HUES64 (cell line): ENCODE results near the gene ARHGAP42.

Experiments used
- H3K27ac ChIP-seq: 2 replicates; pipeline ENCODE4 v1.7.0; 2013; ENCODE audit warnings: low read depth, low read length, inconsistent platforms
- H3K27me3 ChIP-seq: 2 replicates; pipeline ENCODE4 v1.6.1; 2013; ENCODE audit warnings: mild to moderate bottlenecking, low read length; ENCODE audit not compliant: insufficient read depth
- H3K36me3 ChIP-seq: 2 replicates; pipeline ENCODE4 v1.6.1; 2013; ENCODE audit warnings: mild to moderate bottlenecking, low read length; ENCODE audit not compliant: insufficient read depth
- H3K4me1 ChIP-seq: 2 replicates; pipeline ENCODE4 v1.6.1; 2013; ENCODE audit warnings: mild to moderate bottlenecking, low read length, moderate library complexity; ENCODE audit not compliant: insufficient read depth
- H3K4me3 ChIP-seq: 2 replicates; pipeline ENCODE4 v1.5.1; 2013; ENCODE audit warnings: mild to moderate bottlenecking, low read length, moderate library complexity
- H3K9ac ChIP-seq: 2 replicates; pipeline ENCODE4 v1.6.1; 2013; ENCODE audit warnings: mild to moderate bottlenecking, low read depth, low read length
- H3K9me3 ChIP-seq: 2 replicates; pipeline ENCODE4 v1.6.1; 2013; ENCODE audit warnings: low read depth, low read length; ENCODE audit not compliant: insufficient read depth
- WGBS: fragments of 150-250, 120-280 bp; methylation state at CpG from one replicate; pipeline ENCODE4 v1.1.7; 2013; ENCODE audit warnings: missing lambda C conversion rate; 5-methylcytosine and 5-hydroxymethylcytosine counted together

The ARHGAP42 gene

GRCh38 chr11:100727410-100727809 is 40.3 kb downstream of the ARHGAP42 start:
- H3K36me3 ChIP-seq, result no peaks in the 10 kb centered on the region
- no peak overlapping the region for H3K9ac ChIP-seq
- peaks cover 37% of the 10 kb centered on the region for H3K4me1 ChIP-seq
- H3K9me3 ChIP-seq, result no peaks in the 10 kb centered on the region
- H3K4me3 ChIP-seq, result no peak overlapping the region
- no peak overlapping the region; the same call in 1 of the 2 replicates for H3K27ac ChIP-seq
- WGBS, result 86% methylated on average over 9 of the region's 9 CpGs
- H3K27me3 ChIP-seq, result no peaks in the 10 kb centered on the region

DNA sequence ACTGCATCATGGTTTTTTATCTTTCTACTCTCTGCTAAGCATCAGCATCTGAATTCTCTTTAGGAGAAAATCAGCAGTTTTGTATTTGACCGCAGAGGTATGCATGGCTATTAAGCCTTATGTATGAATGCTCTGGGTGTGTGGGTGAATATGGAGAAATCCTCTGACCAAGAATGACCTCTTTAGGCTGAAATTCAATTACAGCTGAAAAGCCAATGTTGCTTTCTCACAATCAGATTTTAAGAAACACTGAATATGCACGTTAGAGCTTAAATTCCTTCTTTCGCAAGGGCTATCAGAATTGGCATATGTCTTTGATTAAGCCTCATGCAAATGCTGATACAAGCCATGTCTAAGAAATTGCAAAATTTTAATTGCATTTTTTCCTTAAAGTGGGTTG is 43.2 kb downstream of the ARHGAP42 start:
- H3K27me3 ChIP-seq, result no peaks in the 10 kb centered on the region
- no peak overlapping the region for H3K4me3 ChIP-seq
- 71% methylated on average over 3 of the region's 3 CpGs for WGBS

DNA sequence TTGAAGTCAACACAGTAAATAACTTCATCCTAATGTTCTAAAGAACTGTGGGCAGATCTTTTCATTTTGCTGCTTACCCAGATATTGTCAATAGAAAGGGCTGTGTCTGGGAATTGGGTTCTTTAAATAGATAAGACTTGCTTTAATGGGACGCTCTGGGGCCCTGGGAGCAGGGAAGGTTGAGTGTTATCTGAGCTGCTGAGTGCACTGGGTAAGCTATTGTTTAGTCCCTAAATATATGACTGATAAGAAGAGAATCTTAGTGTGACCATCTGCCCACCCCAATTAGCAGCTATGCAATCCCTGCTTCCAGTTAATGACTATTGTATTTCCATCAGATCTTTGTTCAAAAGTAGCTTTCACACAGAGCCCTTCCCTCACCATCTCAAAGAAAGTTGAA is 44.4 kb downstream of the ARHGAP42 start:
- peaks cover 44% of the 10 kb centered on the region for H3K4me1 ChIP-seq
- no peak overlapping the region for H3K27ac ChIP-seq
- H3K4me3 ChIP-seq, result no peak overlapping the region
- no peaks in the 10 kb centered on the region for H3K27me3 ChIP-seq
- H3K9ac ChIP-seq, result no peak overlapping the region
- WGBS, result 67% methylated on average over 1 of the region's 1 CpG
- H3K9me3 ChIP-seq, result no peaks in the 10 kb centered on the region
- H3K36me3 ChIP-seq, result no peaks in the 10 kb centered on the region

More for the DNA sequence above, 43.2 kb downstream of the ARHGAP42 start:
- peak overlapping the region; percentile 0; the same call in 1 of the 2 replicates for H3K27ac ChIP-seq
- no peaks in the 10 kb centered on the region for H3K36me3 ChIP-seq
- H3K9ac ChIP-seq, result no peak overlapping the region
- no peaks in the 10 kb centered on the region for H3K9me3 ChIP-seq
- H3K4me1 ChIP-seq, result peaks cover 41% of the 10 kb centered on the region

- Histone ChIP-seq H3K4me1 (peaks cover 37% of the 10 kb centered on the region), H3K27me3 (no peaks in the 10 kb centered on the region), H3K9me3 (peaks cover 4% of the 10 kb centered on the region; the same call in 1 of the 2 replicates), H3K9ac (no peak overlapping the region), H3K4me3 (no peak overlapping the region), H3K36me3 (no peaks in the 10 kb centered on the region), H3K27ac (no peak overlapping the region)
These were observed 45.9 kb downstream of the ARHGAP42 start for GRCh38 chr11:100732949-100733348.

DNA sequence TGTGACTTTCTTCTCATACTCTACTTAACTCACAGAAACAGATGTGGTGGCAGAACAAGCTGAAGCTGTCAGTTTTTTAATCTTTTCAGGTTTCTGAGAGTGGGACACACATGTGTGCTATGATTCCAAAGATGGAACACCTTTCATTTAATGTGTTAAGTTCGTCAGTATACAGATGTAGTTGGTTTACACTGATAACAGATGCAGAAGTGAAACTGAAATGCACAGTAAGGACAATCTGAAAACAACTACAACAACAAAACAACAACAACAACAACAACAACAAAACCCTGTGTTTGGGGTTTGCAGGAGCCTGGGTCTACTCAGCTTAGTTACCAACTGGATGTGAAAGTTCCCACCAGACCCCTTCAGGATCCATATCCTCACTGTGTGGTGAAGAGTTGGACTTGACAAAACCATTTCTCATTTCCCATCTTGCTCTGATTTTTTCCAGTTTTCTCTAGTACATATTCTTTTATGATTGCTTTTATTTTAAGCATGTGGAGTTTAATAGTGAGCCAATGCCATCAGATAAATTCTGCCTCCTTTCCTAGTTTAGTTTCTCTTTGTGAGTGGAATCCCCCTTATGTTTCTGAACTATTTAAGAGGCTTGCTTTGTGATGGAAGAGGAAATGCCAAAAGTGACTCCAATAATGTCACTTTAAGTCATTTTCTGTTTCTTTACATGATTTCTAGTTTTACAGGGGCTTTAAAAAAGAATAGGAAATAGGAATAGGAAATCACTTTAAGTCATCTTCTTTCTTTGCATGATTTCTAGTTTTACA is 47.8 kb downstream of the ARHGAP42 start:
- WGBS, result 92% methylated on average over 1 of the region's 1 CpG
- Histone ChIP-seq H3K4me3 (no peak overlapping the region), H3K27ac (no peak overlapping the region), H3K36me3 (no peaks in the 10 kb centered on the region), H3K27me3 (no peaks in the 10 kb centered on the region), H3K4me1 (peaks cover 51% of the 10 kb centered on the region), H3K9me3 (peaks cover 4% of the 10 kb centered on the region; the same call in 1 of the 2 replicates), H3K9ac (no peak overlapping the region)

GRCh38 chr11:100735949-100736675 is 49.0 kb downstream of the ARHGAP42 start:
- Histone ChIP-seq H3K27me3 (no peaks in the 10 kb centered on the region), H3K4me1 (peaks cover 52% of the 10 kb centered on the region), H3K36me3 (no peaks in the 10 kb centered on the region), H3K9ac (no peak overlapping the region), H3K4me3 (no peak overlapping the region), H3K27ac (peak overlapping the region; percentile 9; the same call in 1 of the 2 replicates), H3K9me3 (peaks cover 4% of the 10 kb centered on the region; the same call in 1 of the 2 replicates)
- WGBS, result 94% methylated on average over 5 of the region's 5 CpGs

DNA sequence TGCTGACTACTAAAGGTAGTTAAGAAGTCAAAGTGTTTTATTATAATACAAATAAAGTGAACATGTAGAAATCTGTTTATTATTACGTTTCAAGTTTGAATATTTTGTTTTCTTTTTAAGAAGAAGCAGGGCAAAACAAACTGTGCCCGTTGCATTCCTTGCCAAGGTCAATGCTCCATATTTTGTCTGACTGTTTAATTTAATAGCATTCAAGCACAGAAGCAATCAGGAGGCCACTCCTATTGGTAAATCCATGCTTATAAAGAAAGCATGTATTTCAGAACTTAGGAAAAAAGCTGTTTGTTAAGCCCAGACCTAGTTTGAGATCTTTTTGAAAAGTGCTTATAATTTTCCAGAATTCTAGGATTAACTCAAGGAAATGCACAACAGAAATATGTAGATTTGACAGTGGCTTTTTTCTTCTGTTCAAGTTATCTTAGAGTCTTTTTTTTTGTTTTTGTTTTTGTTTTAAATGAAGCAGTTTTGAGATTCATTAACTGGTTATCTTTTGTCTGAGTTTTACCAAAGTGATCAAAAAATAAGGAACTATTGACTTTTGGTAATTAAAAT is 51.7 kb downstream of the ARHGAP42 start:
- WGBS, result 87% methylated on average over 2 of the region's 2 CpGs

DNA sequence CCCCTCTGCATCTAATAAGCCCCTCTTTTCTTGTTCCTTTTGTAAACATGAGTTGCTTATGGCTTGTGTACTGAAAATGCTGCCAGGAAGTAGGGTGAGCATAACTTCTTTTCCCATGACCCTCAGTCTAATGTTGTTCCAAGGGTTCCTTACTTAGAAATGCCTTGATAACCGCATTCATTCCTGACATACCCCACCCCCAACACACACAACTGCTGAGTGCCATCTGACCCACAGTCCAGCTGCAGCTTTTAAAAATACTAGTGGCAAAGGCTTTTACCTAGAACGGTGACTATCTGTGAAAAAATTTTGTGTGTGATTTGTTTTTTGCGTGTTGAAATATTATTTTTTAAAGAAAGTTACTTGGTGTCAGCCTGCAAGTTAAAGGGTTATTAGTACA is 52.6 kb downstream of the ARHGAP42 start:
- Histone ChIP-seq H3K4me3 (no peak overlapping the region), H3K36me3 (no peaks in the 10 kb centered on the region), H3K9ac (0 out of 2 replicates have a peak overlapping the region, but pooled peaks have one; percentile 14), H3K4me1 (peaks cover 78% of the 10 kb centered on the region), H3K27ac (no peak overlapping the region), H3K9me3 (peaks cover 4% of the 10 kb centered on the region; the same call in 1 of the 2 replicates), H3K27me3 (no peaks in the 10 kb centered on the region)
- WGBS, result 46% methylated on average over 3 of the region's 3 CpGs

More for the DNA sequence above, 51.7 kb downstream of the ARHGAP42 start:
- no peaks in the 10 kb centered on the region for H3K27me3 ChIP-seq
- peaks cover 4% of the 10 kb centered on the region; the same call in 1 of the 2 replicates for H3K9me3 ChIP-seq
- H3K9ac ChIP-seq, result no peak overlapping the region
- peaks cover 78% of the 10 kb centered on the region for H3K4me1 ChIP-seq
- no peaks in the 10 kb centered on the region for H3K36me3 ChIP-seq
- H3K4me3 ChIP-seq, result no peak overlapping the region
- H3K27ac ChIP-seq, result peak overlapping the region; percentile 15; the same call in 1 of the 2 replicates

DNA sequence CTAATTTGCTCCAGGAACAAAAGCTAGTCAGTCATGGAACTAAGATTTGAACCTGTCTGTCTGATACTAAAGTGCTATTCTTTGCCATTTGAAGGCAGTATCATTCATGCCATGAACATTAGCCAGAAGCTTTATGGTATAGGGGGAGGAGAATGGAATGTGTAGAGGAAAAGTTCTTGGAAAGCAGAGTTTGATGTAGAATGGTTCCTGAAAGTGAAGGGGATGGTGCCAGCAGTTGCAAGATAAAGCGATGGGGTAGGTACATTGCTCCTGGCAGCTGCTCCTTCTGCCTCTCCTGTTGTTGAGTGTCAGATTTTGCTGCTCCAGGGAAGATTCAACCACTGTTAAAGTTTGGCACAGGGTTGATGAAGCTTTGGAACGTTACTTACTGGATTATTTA is 53.4 kb downstream of the ARHGAP42 start:
- Histone ChIP-seq H3K27ac (no peak overlapping the region), H3K4me1 (peaks cover 73% of the 10 kb centered on the region), H3K36me3 (no peaks in the 10 kb centered on the region), H3K27me3 (no peaks in the 10 kb centered on the region), H3K9ac (no peak overlapping the region), H3K9me3 (peaks cover 4% of the 10 kb centered on the region; the same call in 1 of the 2 replicates), H3K4me3 (no peak overlapping the region)
- 96% methylated on average over 2 of the region's 2 CpGs for WGBS

- no peak overlapping the region for H3K9ac ChIP-seq
- no peak overlapping the region for H3K4me3 ChIP-seq
- peak overlapping the region; percentile 87; the same call in 1 of the 2 replicates for H3K27ac ChIP-seq
- peaks cover 64% of the 10 kb centered on the region for H3K4me1 ChIP-seq
- WGBS, result 88% methylated on average over 5 of the region's 5 CpGs
- H3K27me3 ChIP-seq, result no peaks in the 10 kb centered on the region
- H3K36me3 ChIP-seq, result no peaks in the 10 kb centered on the region
- H3K9me3 ChIP-seq, result 0 out of 2 replicates have a peak, but pooled peaks cover under 1% of the 10 kb centered on the region
These were observed 55.0 kb downstream of the ARHGAP42 start for GRCh38 chr11:100741866-100742625.
